Mesodermal cell (in vitro differentiated cells): ENCODE results near the gene SDK2.

ENCODE experiments used
- H3K27ac ChIP-seq: 2 replicates; pipeline ENCODE4 v1.7.0; 2013; ENCODE audit warnings: mild to moderate bottlenecking, low read depth, low read length, moderate library complexity; ENCODE audit not compliant: severe bottlenecking
- H3K36me3 ChIP-seq: 2 replicates; pipeline ENCODE4 v1.7.1; 2013; ENCODE audit warnings: mild to moderate bottlenecking, low read length, moderate library complexity; ENCODE audit not compliant: control insufficient read depth, insufficient read depth
- H3K4me1 ChIP-seq: one replicate; pipeline ENCODE4 v1.7.1; 2013; ENCODE audit warnings: mild to moderate bottlenecking, low read length; ENCODE audit not compliant: insufficient read depth, control insufficient read depth, poor library complexity, severe bottlenecking
- H3K4me3 ChIP-seq: 2 replicates; pipeline ENCODE4 v1.7.0; 2013; ENCODE audit warnings: low read length, control low read depth, mild to moderate bottlenecking; ENCODE audit not compliant: insufficient read depth, poor library complexity, severe bottlenecking; ENCODE audit errors: extremely low read depth
- H3K9me3 ChIP-seq: 2 replicates; pipeline ENCODE4 v1.7.1; 2013; ENCODE audit warnings: mild to moderate bottlenecking, low read length, moderate library complexity; ENCODE audit not compliant: control insufficient read depth
- WGBS, 2 experiments: methylation state at CpG; one replicate each; pipeline ENCODE4 v1.1.5; 2013; ENCODE audit warnings: missing lambda C conversion rate in 2 of 2; ENCODE audit not compliant: insufficient coverage in 2 of 2; 5-methylcytosine and 5-hydroxymethylcytosine counted together

SDK2 gene

DNA sequence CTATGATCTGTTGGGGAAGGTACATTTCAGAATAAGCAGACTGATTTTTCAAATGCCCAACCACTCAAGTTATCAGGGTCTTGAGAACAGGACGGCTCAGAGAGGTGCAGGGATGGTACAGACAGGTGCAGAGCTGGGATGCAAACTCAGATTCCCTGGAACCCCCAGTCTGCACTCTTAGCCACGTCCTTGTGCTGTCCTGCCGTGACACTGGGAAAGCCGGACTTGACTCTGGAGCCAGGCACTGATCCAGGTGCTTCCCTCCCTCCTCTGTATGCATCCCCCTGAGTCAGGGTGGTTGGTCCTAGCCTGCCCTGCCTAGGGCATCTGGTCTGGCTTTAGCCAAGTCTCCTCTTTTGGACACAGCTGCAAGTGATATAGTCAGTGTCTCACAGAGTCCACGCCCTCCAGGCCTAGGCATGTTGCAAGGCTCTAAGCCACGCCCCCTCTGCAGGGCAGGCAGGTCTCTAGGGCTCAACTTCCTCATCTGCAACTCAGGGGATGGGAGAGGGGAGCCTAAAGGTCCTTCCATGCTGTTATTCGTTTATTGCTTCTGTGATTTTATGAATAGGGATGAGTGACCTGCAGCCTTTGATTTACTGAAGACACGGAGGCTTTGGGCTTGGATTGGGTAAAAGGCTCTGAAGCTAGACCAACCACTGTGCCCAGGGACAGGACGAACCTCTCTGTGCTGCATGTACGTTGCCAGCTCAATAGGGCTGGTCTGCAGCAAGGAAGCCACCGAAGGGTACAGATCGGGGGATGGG lies 97.3 kb downstream of the SDK2 start:
- Histone ChIP-seq H3K36me3 (no peaks in the 10 kb centered on the region), H3K9me3 (no peaks in the 10 kb centered on the region), H3K4me3 (no peak overlapping the region), H3K4me1 (peaks cover 15% of the 10 kb centered on the region), H3K27ac (no peak overlapping the region)
- WGBS, 2 experiments: 58 to 73% methylated on average over 8 to 10 of the region's 12 CpGs

DNA sequence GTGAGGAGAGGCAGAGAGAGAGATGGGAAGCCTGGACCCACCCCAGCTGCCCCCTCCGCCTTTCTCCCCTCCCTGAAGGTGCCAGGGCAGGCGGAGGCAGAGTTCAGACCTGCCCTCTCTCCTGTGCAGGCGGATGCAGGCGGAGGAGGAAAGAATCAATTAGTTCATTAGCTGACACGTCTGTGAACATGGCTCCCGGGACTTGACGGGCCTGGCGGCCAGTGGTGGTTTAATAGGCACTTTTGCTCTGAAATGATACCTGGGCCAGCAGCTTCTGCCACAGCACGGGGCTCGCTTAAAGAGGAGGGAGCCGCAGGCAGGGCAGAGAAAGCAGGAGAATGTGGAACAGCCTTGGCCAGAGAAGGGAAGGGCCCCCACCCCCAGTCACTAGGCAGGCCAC lies 98.1 kb downstream of the SDK2 start:
- 87 to 90% methylated on average over 7 to 8 of the region's 11 CpGs for WGBS, 2 experiments
- Histone ChIP-seq H3K36me3 (no peaks in the 10 kb centered on the region), H3K9me3 (no peaks in the 10 kb centered on the region), H3K4me1 (peaks cover 15% of the 10 kb centered on the region), H3K4me3 (no peak overlapping the region), H3K27ac (no peak overlapping the region)

DNA sequence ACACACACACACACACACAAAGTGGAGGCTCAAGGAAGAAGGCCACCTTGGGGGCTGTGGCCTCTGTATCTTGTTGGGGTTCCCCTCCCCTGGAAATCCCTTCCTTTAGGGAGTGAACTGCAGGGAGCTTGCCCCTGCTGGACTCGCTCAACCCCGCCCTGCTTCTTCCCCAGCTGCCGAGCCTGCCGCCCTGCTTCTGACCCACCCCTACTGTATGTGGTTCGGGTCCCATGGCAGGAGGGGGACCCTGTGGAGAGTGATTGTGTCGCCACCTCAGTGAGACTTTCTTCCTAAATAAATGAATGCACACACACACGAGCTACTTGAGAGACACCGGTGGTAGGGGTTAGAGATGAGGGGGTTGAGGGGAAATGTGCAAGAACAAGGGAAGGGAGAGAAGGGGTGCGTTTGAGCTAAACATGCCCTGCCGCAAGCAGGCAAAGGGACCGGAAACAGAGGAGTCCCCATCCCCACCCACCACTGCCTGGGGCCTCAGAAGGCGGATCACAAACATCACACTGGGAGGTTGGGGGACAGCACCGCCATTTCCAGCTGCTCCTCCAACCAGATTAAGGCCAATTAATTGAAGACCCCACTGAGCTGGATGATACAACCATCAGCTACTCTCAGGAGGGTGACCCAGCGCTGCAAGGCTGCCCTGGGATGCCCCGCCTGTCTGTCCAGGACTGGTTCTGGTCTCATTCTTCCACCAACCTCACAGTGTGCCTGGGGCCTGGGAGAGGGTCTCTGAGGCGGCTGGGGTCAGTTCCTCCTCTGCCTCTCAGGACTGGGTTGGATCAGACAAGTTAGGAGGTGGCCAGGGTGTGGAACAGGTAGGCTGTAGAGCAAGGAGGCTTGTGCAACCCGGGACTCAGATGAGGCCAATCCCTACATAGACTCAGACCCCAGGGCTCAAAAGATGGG lies 98.9 kb downstream of the SDK2 start:
- Histone ChIP-seq H3K4me1 (peaks cover 9% of the 10 kb centered on the region), H3K27ac (no peak overlapping the region), H3K36me3 (no peaks in the 10 kb centered on the region), H3K4me3 (no peak overlapping the region), H3K9me3 (no peaks in the 10 kb centered on the region)
- 82 to 95% methylated on average over 6 to 7 of the region's 17 CpGs for WGBS, 2 experiments

DNA sequence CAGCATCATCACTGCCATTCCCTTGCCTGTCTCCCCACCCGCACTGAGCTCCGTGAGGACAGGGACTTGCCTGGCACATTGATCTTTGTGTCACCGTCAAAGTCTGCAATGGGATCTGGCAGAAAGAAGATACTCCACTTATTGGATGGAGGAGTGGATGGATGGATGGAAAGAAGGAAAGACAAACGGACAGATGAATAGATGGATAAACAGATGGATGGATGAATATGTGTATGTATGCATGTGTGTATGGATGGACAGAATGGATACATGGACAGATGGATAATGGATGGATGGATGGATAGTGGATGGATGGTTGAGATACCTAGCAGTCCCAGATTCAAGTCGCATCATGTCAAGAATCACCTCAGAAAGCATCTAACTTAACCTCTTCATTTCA lies 99.9 kb downstream of the SDK2 start:
- WGBS, 2 experiments: 79 to 86% methylated on average over 4 of the region's 5 CpGs

DNA sequence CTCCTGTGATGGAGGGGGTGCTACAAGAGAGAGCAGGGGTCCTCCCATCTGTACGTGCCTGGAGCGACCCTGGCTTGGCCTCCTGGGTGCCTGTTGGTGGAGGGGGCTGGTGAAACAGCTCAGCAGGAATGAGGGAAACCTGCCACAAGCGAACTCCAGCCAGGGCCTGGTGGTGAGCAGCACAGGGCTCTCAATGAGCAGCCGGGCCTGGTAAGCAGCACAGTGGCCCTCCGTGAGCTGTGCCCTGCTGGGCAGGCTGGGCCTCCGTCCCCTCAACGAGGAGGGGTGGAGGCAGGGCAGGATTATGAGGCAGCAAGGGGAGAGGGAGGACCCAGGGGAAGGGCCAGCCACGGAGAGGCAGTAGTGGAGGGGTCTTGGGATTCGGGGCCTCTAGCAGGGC lies 101.9 kb downstream of the SDK2 start:
- no peaks in the 10 kb centered on the region for H3K36me3 ChIP-seq
- no peaks in the 10 kb centered on the region for H3K9me3 ChIP-seq
- 74 to 81% methylated on average over 6 to 7 of the region's 9 CpGs for WGBS, 2 experiments
- no peak overlapping the region for H3K27ac ChIP-seq
- H3K4me3 ChIP-seq: no peak overlapping the region
- H3K4me1 ChIP-seq: peaks cover 3% of the 10 kb centered on the region

More for the DNA sequence above, 99.9 kb downstream of the SDK2 start:
- Histone ChIP-seq H3K4me1 (peaks cover 6% of the 10 kb centered on the region), H3K36me3 (no peaks in the 10 kb centered on the region), H3K27ac (no peak overlapping the region), H3K9me3 (no peaks in the 10 kb centered on the region), H3K4me3 (no peak overlapping the region)

DNA sequence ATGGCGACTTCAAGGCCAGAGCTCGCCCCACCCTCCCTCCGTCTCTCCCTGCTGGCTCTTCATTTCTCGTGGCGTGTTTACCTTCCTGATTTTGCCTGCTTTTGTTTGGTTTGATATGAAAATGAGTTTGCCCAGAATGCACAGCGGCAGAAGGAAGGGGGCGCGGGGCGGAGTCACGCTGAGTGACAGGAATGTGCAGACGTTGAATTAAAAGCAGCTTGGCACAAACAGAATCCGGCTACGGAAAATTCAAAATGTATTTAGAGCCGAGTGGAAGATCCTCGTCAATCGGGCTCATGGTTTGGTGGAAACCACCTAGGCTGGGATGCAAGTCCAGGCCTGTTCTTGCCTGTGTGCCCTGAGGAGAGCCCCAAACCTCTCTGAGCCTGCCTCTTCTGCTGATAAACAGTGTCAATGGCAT lies 102.7 kb downstream of the SDK2 start:
- Histone ChIP-seq H3K9me3 (no peaks in the 10 kb centered on the region), H3K27ac (no peak overlapping the region), H3K36me3 (no peaks in the 10 kb centered on the region), H3K4me3 (no peak overlapping the region), H3K4me1 (no peaks in the 10 kb centered on the region)
- 81 to 91% methylated on average over 13 to 16 of the region's 16 CpGs for WGBS, 2 experiments

DNA sequence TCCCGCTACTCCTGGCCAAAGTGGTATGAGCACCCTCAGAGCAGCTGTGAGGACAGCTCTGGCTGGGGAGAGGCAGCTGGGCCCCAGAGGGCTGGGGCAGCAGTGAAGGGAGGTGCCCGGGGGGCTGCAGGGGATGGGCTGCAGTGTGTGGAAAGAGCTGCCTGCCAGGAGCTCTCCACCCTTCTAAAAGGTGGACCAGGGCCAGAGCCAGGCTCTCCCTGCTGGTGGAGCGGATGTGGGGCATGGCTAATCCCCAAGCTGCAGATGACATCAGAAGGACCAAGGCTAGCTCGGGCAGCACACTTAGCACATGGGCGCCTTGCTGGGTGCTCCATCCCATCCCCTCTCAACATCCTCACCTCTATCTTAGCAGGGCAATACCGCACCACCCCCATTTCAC lies 103.1 kb downstream of the SDK2 start:
- no peaks in the 10 kb centered on the region for H3K4me1 ChIP-seq

DNA sequence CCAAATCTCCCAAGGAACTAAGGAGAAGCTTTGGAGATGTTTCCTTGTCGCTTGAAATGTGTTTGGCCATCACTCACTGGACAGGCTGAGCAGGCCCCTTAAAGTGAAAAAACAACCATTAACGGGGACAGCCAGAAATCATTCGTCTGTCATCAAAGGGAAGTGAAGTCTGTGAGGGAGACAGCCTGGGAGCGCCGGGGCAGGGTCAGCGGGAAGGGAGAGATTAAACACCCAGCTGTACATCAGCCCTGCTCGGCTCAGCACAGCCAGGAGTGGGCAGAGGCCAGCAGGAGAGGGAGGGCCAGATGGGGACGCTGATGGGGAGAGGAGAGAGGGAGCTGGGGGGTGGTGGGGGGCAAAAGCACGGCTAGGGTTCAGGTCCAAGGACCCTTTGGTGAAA lies 105.1 kb downstream of the SDK2 start:
- H3K27ac ChIP-seq: no peak overlapping the region
- no peaks in the 10 kb centered on the region for H3K36me3 ChIP-seq
- no peaks in the 10 kb centered on the region for H3K9me3 ChIP-seq
- no peak overlapping the region for H3K4me3 ChIP-seq
- WGBS, 2 experiments: 71 to 84% methylated on average over 2 to 8 of the region's 9 CpGs
- peaks cover 3% of the 10 kb centered on the region for H3K4me1 ChIP-seq

More for the DNA sequence above, 103.1 kb downstream of the SDK2 start:
- Histone ChIP-seq H3K27ac (no peak overlapping the region), H3K36me3 (no peaks in the 10 kb centered on the region), H3K9me3 (no peaks in the 10 kb centered on the region), H3K4me3 (no peak overlapping the region)
- 85 to 95% methylated on average over 4 to 5 of the region's 6 CpGs for WGBS, 2 experiments

DNA sequence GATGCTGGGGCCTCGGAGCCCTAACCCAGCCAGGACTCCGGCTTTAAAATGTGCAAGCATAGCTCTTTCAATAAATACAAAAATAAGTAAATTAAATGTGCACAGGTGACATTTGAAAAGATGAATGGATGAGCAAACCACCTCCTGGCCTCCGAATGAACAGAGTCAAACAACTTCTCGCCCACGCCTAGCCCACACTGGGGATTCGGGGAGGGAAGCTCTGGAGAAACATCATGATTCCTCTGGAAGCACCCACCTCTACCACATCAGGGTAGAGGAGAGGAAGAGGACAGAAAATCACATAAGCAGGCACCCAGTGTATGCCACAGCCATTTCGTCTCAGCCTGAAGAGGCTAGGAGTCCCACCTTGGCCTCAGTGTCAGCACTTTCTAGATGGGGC lies 105.8 kb downstream of the SDK2 start:
- Histone ChIP-seq H3K9me3 (no peaks in the 10 kb centered on the region), H3K4me3 (no peak overlapping the region), H3K27ac (no peak overlapping the region), H3K4me1 (peaks cover 8% of the 10 kb centered on the region), H3K36me3 (no peaks in the 10 kb centered on the region)
- WGBS, 2 experiments: 98% methylated on average over 3 to 5 of the region's 7 CpGs

DNA sequence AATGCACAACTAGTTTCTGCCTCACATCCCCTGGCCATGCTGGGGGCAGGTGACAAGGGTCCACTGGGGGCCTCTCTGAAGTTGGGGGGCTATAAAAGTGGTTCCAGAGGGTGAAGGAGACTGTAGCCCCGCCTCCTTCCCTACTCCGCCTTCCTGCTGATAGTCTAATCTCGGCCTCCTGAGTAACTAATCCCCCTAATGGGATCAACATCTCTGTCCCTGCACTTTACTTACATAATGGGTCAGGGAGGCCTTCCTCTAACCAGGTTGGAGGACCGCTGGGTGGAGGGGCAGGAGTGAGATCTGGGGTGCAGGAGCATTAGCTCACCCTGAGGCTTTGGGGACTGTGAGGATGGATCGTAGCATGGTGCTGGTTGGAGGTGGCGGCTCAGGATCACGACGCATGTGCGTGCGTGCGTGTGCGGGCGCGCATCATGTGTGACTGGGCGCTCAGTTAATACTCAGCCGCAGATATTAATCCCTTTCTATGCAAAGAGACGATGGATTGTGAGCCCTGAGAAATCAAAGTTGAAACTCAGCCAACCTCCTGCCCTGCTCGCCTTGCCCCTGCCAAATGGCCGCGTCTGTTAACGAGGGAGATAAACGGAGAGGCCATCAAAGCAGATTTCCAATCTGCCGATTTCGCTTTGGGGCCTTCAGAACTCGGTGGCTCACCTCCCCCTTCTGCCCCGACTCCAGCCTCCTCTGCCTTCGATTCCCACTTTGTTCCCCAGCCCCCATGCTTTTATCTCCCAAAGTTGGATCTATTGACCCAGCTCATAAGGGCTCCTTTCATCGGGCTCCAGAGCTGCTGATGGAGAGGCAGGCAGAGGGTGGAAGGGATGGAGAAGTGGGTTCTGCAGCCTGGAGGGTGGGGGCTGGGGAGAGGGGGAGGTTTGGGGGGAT lies 107.3 kb downstream of the SDK2 start:
- H3K4me1 ChIP-seq: peaks cover 22% of the 10 kb centered on the region
- no peak overlapping the region for H3K27ac ChIP-seq
- H3K4me3 ChIP-seq: no peak overlapping the region
- H3K36me3 ChIP-seq: no peaks in the 10 kb centered on the region
- H3K9me3 ChIP-seq: no peaks in the 10 kb centered on the region
- WGBS, 2 experiments: 86 to 88% methylated on average over 21 to 24 of the region's 28 CpGs
